ENCODE results near the gene GPR161. TPM values are rescaled to one million over a fixed set of nuclear protein-coding genes. Genes with fewer than 3 reads are reported as not detected.

Gene GPR161
- total RNA-seq, 4 donors from 2014 or later: 2.7 to 9.0 (median 6.6) TPM

GRCh38 chr1:168091063-168091462, 45.7 kb downstream of the GPR161 start:
- WGBS, 2 donors: 91 to 92% methylated on average over 9 of the region's 9 CpGs
- Histone ChIP-seq H3K36me3 (peaks cover 0 to 67% (median 0%) of the 10 kb centered on the region in 3 donors), H3K27me3 (no peaks in the 10 kb centered on the region), H3K4me3 (no peak overlapping the region), H3K4me1 (peaks cover 0 to 7% (median 2%) of the 10 kb centered on the region in 4 donors), H3K27ac (no peak overlapping the region), H3K9me3 (no peaks in the 10 kb centered on the region)
- no peak for TF ChIP-seq CTCF (IDR thresholded peaks at IDR 0.05)
- TF ChIP-seq EP300 (IDR thresholded peaks at IDR 0.05): no peak
- TF ChIP-seq POLR2A (IDR thresholded peaks at IDR 0.05): no peak
- no peak for DNase-seq (ENCODE audit: low spot score in 2 of 2)

- Histone ChIP-seq H3K27me3 (no peaks in the 10 kb centered on the region), H3K27ac (no peak overlapping the region), H3K36me3 (peaks cover 0 to 62% (median 0%) of the 10 kb centered on the region in 3 donors), H3K4me1 (peaks cover 0 to 13% (median 6%) of the 10 kb centered on the region in 4 donors), H3K9me3 (no peaks in the 10 kb centered on the region), H3K4me3 (no peak overlapping the region)
- DNase-seq (ENCODE audit: low spot score in 2 of 2): no peak
- 92 to 93% methylated on average over 14 of the region's 14 CpGs for WGBS, 2 donors
- TF ChIP-seq POLR2A (IDR thresholded peaks at IDR 0.05): no peak
These were observed 46.3 kb downstream of the GPR161 start for GRCh38 chr1:168090395-168090794.

- TF ChIP-seq CTCF (IDR thresholded peaks at IDR 0.05) (no peak), POLR2A (IDR thresholded peaks at IDR 0.05) (no peak)
- no peak for DNase-seq (ENCODE audit: low spot score in 2 of 2)
- Histone ChIP-seq H3K9me3 (no peaks in the 10 kb centered on the region), H3K27ac (no peak overlapping the region), H3K4me1 (peaks cover 0 to 16% (median 7%) of the 10 kb centered on the region in 4 donors), H3K27me3 (no peaks in the 10 kb centered on the region), H3K4me3 (no peak overlapping the region), H3K36me3 (peaks cover 0 to 59% (median 0%) of the 10 kb centered on the region in 3 donors)
- WGBS, 2 donors: 92 to 98% methylated on average over 2 of the region's 2 CpGs
These were observed 46.8 kb downstream of the GPR161 start for GRCh38 chr1:168089979-168090337.

GRCh38 chr1:168089326-168089978, 47.3 kb downstream of the GPR161 start:
- Histone ChIP-seq H3K27me3 (no peaks in the 10 kb centered on the region), H3K4me3 (no peak overlapping the region), H3K9me3 (no peaks in the 10 kb centered on the region), H3K27ac (no peak overlapping the region), H3K36me3 (peaks cover 0 to 54% (median 0%) of the 10 kb centered on the region in 3 donors), H3K4me1 (peaks cover 0 to 21% (median 7%) of the 10 kb centered on the region in 4 donors)
- 80 to 87% methylated on average over 9 to 11 of the region's 13 CpGs for WGBS, 2 donors
- no peak for DNase-seq (ENCODE audit: low spot score in 2 of 2)
- TF ChIP-seq POLR2A (IDR thresholded peaks at IDR 0.05): no peak
- no peak for TF ChIP-seq CTCF (IDR thresholded peaks at IDR 0.05)
- no peak for TF ChIP-seq EP300 (IDR thresholded peaks at IDR 0.05)

GRCh38 chr1:168088511-168089325, 48.0 kb downstream of the GPR161 start:
- no peaks in the 10 kb centered on the region for H3K9me3 ChIP-seq
- no peak overlapping the region for H3K27ac ChIP-seq
- H3K4me1 ChIP-seq: peaks cover 0 to 27% (median 7%) of the 10 kb centered on the region in 4 donors
- TF ChIP-seq EP300 (IDR thresholded peaks at IDR 0.05) (no peak), CTCF (IDR thresholded peaks at IDR 0.05) (no peak)
- no peaks in the 10 kb centered on the region for H3K27me3 ChIP-seq
- DNase-seq (ENCODE audit: low spot score in 2 of 2): no peak
- H3K36me3 ChIP-seq: peaks cover 0 to 48% (median 0%) of the 10 kb centered on the region in 3 donors
- WGBS, 2 donors: 87 to 92% methylated on average over 13 to 14 of the region's 14 CpGs
- H3K4me3 ChIP-seq: no peak overlapping the region

Data from tibial nerve (tissue), 4 donors.